ENCODE data around the gene BLOC1S5. TPM values are rescaled to one million over a fixed set of nuclear protein-coding genes. Genes with fewer than 3 reads are reported as not detected.
A peak's percentile ranks its signal among the peaks of the same experiment; 100 is the strongest.

Gene BLOC1S5
- total and polyA plus RNA-seq, 2 of the 13 experiments (the other 11 are each of a cell fraction or from before 2014, with no cell fraction given) = 10.5 to 41.5 TPM

GRCh38 chr6:8063761-8064637 lies at the start of gene BLOC1S5 (continued):
- TF ChIP-seq NCOR1 (IDR thresholded peaks at IDR 0.05; ENCODE audit: borderline replicate concordance, low read length) (no peak), BORCS8-MEF2B (CRISPR knock-in tag; IDR thresholded peaks at IDR 0.05) (peak; percentile 68; the same call in 1 of the 2 replicates), MXD3 (CRISPR knock-in tag; IDR thresholded peaks at IDR 0.05) (peak; percentile 95), PATZ1 (CRISPR knock-in tag; IDR thresholded peaks at IDR 0.05) (peak; percentile 61; the same call in 1 of the 2 replicates), FOXA3 (CRISPR knock-in tag; IDR thresholded peaks at IDR 0.05) (peak; percentile 72), ZFP1 (CRISPR knock-in tag; IDR thresholded peaks at IDR 0.05) (peak; percentile 77), PAWR (CRISPR knock-in tag; IDR thresholded peaks at IDR 0.05; ENCODE audit: borderline replicate concordance) (no peak), PHB2 (IDR thresholded peaks at IDR 0.05; ENCODE audit: partially characterized antibody) (no peak), ZNF552 (CRISPR knock-in tag; IDR thresholded peaks at IDR 0.05; ENCODE audit: borderline replicate concordance) (peak; percentile 72), ISL2 (CRISPR knock-in tag; IDR thresholded peaks at IDR 0.05) (peak; percentile 75; the same call in 1 of the 2 replicates), PREB (CRISPR knock-in tag; IDR thresholded peaks at IDR 0.05) (peak; percentile 47; the same call in 1 of the 2 replicates), RXRA (CRISPR knock-in tag; IDR thresholded peaks at IDR 0.05) (peak; percentile 85), ATF6 (CRISPR knock-in tag; conservative IDR thresholded peaks at IDR 0.05) (no peak; the same call in 1 of the 2 replicates), RAD21 (CRISPR knock-in tag; IDR thresholded peaks at IDR 0.05) (peak; percentile 56; the same call in 1 of the 2 replicates), HNF4G (IDR thresholded peaks at IDR 0.05; ENCODE audit: borderline replicate concordance, low read depth, low read length) (peak; percentile 82; the same call in 1 of the 2 replicates), HNF4G (CRISPR knock-in tag; IDR thresholded peaks at IDR 0.05; ENCODE audit: borderline replicate concordance, low read depth) (peak; percentile 83)
- TF ChIP-seq, protein P1, sequence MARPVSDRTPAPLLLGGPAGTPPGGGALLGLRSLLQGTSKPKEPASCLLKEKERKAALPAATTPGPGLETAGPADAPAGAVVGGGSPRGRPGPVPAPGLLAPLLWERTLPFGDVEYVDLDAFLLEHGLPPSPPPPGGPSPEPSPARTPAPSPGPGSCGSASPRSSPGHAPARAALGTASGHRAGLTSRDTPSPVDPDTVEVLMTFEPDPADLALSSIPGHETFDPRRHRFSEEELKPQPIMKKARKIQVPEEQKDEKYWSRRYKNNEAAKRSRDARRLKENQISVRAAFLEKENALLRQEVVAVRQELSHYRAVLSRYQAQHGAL (CRISPR knock-in tag; IDR thresholded peaks at IDR 0.05; ENCODE audit: not compliant biosample characterization) = no peak
- TF ChIP-seq, protein P2, sequence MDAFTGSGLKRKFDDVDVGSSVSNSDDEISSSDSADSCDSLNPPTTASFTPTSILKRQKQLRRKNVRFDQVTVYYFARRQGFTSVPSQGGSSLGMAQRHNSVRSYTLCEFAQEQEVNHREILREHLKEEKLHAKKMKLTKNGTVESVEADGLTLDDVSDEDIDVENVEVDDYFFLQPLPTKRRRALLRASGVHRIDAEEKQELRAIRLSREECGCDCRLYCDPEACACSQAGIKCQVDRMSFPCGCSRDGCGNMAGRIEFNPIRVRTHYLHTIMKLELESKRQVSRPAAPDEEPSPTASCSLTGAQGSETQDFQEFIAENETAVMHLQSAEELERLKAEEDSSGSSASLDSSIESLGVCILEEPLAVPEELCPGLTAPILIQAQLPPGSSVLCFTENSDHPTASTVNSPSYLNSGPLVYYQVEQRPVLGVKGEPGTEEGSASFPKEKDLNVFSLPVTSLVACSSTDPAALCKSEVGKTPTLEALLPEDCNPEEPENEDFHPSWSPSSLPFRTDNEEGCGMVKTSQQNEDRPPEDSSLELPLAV (CRISPR knock-in tag; conservative IDR thresholded peaks at IDR 0.05; ENCODE audit: low read depth) = no peak
- TF ChIP-seq, protein P3, sequence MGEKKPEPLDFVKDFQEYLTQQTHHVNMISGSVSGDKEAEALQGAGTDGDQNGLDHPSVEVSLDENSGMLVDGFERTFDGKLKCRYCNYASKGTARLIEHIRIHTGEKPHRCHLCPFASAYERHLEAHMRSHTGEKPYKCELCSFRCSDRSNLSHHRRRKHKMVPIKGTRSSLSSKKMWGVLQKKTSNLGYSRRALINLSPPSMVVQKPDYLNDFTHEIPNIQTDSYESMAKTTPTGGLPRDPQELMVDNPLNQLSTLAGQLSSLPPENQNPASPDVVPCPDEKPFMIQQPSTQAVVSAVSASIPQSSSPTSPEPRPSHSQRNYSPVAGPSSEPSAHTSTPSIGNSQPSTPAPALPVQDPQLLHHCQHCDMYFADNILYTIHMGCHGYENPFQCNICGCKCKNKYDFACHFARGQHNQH (CRISPR knock-in tag; IDR thresholded peaks at IDR 0.05) = no peak; the same call in none of the 2 replicates
